ENCODE results near the gene PIGO. TPM values are rescaled to one million over a fixed set of nuclear protein-coding genes. Genes with fewer than 3 reads are reported as not detected.

PIGO gene
- total and polyA plus RNA-seq, 8 donors = 4.3 to 26.2 (median 15.0) TPM

DNA sequence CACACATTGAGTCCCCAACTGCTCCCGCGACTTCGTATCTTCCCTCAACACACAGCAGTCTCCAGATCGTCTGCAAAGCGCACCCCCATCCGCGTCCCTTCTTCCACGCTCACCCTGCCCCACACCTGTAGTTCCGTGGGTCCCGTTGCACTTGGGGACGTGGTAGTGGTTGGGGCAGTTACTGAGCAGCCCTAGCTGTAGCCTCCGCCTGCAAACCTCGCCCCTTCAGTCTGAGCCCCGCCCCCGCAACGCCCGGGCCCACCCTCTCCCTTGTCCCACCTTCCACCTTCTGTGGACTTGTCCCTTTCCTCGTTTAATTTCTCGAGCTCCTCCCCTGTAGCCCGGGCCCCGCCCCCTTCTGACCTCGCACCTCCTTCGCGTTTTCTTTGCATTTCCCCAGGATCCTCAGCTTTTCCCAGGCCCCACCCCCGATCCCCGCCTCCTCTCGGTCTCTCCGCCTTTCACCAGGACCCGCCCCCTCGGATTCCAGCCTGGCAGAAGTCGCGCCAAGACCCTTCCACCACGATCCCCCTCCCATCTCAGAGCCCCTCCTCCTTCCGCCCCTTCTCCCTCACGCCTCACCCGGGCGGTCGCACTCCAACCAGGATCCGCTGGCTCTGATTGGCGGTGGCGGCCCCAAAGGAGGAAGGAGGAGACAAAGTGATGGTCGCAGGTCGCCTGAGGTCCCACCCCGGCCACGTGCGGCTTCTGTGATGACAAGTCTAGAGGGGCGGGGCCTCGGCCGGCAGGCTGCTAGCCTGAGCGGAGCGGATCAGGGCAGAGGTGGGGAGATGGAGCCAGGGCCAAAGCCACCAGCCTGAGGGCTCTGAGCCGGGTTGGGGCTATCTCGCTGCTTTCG, 19.5 kb upstream of the PIGO start, which contains the start of gene ATOSB:
ATOSB (minus strand) TSS at position 183 of the 859 bp plus-strand sequence. CDS start 7,588 bp downstream, outside the sequence.
- intact Hi-C loops (cut with DNase I; ENCODE audit: low total_unique reads) = loop anchor here (5.0 to 10.0 kb wide), 2 partner anchors 141 to 359 kb away; no protein-coding TSS in a partner anchor
- TF ChIP-seq, protein P1, sequence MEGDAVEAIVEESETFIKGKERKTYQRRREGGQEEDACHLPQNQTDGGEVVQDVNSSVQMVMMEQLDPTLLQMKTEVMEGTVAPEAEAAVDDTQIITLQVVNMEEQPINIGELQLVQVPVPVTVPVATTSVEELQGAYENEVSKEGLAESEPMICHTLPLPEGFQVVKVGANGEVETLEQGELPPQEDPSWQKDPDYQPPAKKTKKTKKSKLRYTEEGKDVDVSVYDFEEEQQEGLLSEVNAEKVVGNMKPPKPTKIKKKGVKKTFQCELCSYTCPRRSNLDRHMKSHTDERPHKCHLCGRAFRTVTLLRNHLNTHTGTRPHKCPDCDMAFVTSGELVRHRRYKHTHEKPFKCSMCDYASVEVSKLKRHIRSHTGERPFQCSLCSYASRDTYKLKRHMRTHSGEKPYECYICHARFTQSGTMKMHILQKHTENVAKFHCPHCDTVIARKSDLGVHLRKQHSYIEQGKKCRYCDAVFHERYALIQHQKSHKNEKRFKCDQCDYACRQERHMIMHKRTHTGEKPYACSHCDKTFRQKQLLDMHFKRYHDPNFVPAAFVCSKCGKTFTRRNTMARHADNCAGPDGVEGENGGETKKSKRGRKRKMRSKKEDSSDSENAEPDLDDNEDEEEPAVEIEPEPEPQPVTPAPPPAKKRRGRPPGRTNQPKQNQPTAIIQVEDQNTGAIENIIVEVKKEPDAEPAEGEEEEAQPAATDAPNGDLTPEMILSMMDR (IDR thresholded peaks at IDR 0.05) = no peak
- TF ChIP-seq POLR2AphosphoS5 (IDR thresholded peaks at IDR 0.05) (peak; percentile 4 to 73 (median 42)), EP300 (IDR thresholded peaks at IDR 0.05) (no peak), POLR2A (IDR thresholded peaks at IDR 0.05) (no peak)
- H3K27ac ChIP-seq = peak within 1 kb of the TSS; percentile 87 to 95 (median 92)
- no peaks in the 10 kb centered on the region for H3K9me3 ChIP-seq
- 0 to 2% (median 0%) methylated on average over 41 to 54 of the region's 54 CpGs for WGBS, 5 donors
- H3K4me1 ChIP-seq = peaks cover 37 to 57% (median 56%) of the 10 kb centered on the region in 4 donors
- no peaks in the 10 kb centered on the region for H3K36me3 ChIP-seq
- H3K4me3 ChIP-seq = peak within 1 kb of the TSS; percentile 53 to 65 (median 60)
- DNase-seq = peak; percentile 97 to 98
- no peaks in the 10 kb centered on the region for H3K27me3 ChIP-seq

DNA sequence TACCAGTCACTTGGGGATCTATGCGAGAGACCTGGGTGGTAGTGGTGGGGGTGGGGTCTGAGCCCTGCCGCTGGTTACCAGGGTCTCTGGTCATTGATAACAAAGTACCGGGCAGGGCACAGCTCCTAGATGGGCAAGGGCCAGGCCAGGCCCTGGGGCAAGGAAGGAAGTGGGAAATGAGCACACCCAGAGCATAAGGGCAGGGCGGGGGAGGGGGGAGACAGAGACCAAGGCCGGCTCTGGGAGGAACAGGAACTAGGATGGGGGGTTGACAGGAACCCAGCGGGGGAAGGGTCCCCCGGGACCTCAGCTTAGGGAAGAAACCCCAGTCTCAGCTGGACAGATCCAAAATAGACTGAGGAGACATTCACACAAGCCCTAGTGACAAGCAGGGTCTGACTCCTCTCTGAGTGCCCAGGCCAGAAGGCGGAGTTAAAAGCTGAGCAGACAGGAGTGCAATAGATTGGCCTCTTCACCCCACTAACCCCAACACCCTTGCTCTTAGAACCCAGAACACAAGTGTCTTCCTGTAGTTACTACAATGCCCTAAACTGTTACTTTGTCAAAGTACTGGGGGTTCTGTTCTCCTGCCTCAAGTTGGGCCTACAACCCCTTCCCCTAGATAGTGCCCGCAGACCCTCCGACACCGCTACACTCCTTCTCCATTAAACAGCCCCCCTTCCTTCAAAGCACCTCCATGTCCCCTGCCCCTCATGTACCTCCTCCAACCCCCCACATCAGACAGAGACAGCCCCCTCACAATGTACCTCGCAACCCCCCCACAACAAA, 18.6 kb upstream of the PIGO start:
- H3K4me1 ChIP-seq = peaks cover 46 to 66% (median 65%) of the 10 kb centered on the region in 4 donors

DNA sequence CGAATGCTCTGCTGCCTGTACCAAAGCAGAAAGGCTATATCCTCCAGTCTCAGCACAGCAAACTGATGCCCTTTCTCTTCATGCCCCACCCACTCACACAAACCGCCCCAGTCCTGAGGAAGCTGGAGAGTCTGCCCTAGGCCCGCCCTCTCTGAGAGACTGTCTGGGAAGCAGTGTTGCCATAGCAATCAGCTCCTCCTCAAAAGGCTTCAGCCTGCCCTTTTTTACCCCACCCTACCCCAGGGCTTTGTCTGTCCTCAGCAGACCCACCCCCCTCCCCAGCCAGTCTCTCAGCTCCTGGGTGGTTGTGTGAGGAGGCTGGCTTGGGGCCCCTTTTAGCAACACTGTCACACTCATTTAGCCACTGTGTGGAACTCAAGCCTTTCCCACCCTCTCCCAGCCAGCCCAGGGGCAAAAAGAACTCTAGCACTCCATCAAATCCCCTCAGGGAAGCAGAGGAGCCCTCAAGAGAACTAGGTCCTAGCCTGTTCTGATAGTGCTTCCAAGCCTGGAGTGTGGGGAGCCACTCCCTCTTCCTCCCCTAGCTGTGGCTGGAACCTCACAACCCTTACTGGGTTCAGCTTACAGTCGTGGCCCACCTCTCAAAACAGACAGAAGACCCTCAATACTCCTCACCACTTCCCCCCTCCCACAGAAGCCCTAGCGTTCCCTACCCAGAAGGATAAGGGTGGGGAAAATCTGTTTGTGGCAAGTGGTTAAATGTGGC, 17.9 kb upstream of the PIGO start:
- no peak for TF ChIP-seq POLR2A (IDR thresholded peaks at IDR 0.05)
- TF ChIP-seq POLR2AphosphoS5 (IDR thresholded peaks at IDR 0.05) = peak in 1 of 3 donors; percentile 43
- Histone ChIP-seq H3K4me1 (peaks cover 46 to 73% (median 71%) of the 10 kb centered on the region in 4 donors), H3K4me3 (peak overlapping the region; percentile 53 to 65 (median 60)), H3K9me3 (no peaks in the 10 kb centered on the region), H3K27ac (peak overlapping the region; percentile 87 to 95 (median 92)), H3K36me3 (no peaks in the 10 kb centered on the region), H3K27me3 (no peaks in the 10 kb centered on the region)
- peak; percentile 64 to 95 for DNase-seq
- intact Hi-C loops (cut with DNase I; ENCODE audit: low total_unique reads) = loop anchor here (10.0 kb wide), 1 partner anchor 361 kb away; no protein-coding TSS in a partner anchor
- WGBS, 5 donors = 1 to 6% (median 2%) methylated on average over 5 of the region's 5 CpGs

More for the DNA sequence above, 18.6 kb upstream of the PIGO start:
- no peaks in the 10 kb centered on the region for H3K36me3 ChIP-seq
- intact Hi-C loops (cut with DNase I; ENCODE audit: low total_unique reads) = loop anchor here (5.0 to 10.0 kb wide), 2 partner anchors 142 to 360 kb away; no protein-coding TSS in a partner anchor
- H3K9me3 ChIP-seq = no peaks in the 10 kb centered on the region
- WGBS, 5 donors = 8 to 15% (median 13%) methylated on average over 12 of the region's 12 CpGs
- H3K4me3 ChIP-seq = peak overlapping the region; percentile 53 to 65 (median 60)
- peak; percentile 42 to 79 for DNase-seq
- TF ChIP-seq POLR2A (IDR thresholded peaks at IDR 0.05) (no peak), POLR2AphosphoS5 (IDR thresholded peaks at IDR 0.05) (no peak), EP300 (IDR thresholded peaks at IDR 0.05) (no peak)
- TF ChIP-seq, protein P1 (IDR thresholded peaks at IDR 0.05) = no peak
- peak overlapping the region; percentile 87 to 95 (median 92) for H3K27ac ChIP-seq
- no peaks in the 10 kb centered on the region for H3K27me3 ChIP-seq

DNA sequence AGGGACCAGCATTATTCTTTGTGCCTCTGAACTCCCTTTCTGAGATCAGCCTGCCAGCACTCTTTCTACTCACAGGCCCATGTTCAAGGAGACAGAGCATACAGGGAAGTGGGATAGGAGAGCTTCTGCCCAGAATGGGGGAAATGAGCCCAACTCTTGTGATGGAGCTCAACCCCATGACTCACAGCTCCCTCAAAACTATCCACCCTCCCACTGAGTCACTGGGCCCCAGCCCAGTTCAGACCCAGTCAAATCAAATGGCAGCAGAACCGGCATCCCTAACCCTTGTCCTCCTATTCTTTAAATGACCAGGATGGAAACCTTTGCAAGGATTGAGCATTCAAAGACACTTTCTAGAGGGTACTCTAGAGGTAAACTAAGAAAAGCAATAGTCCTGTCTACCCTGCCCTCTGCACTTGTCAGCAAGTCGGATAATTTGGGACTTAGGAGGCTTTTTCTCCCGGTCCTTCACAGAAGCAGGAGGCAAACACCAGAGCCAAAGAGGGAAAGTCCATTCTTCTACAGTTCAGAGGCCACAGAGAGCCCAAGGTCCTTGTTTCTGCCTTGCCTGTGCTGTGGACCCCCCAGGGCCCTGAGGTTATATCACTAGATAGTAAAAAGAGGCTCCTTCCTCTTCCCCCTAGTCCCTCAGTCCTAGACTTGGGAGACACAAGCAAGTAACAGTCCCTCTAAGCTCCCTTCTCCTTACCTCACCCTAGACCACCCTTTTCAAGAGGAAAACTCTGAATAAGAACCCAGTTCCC, 16.0 kb upstream of the PIGO start:
- H3K4me3 ChIP-seq = peak overlapping the region in 1 of 4 donors; percentile 75
- peaks cover 46 to 82% (median 72%) of the 10 kb centered on the region in 4 donors for H3K4me1 ChIP-seq
- H3K36me3 ChIP-seq = peaks cover 11 to 14% (median 13%) of the 10 kb centered on the region in 4 donors
- DNase-seq = no peak
- no peaks in the 10 kb centered on the region for H3K9me3 ChIP-seq
- no peaks in the 10 kb centered on the region for H3K27me3 ChIP-seq
- intact Hi-C loops (cut with DNase I; ENCODE audit: low total_unique reads) = loop anchor here (10.0 kb wide), 1 partner anchor 362 kb away; no protein-coding TSS in a partner anchor
- 70 to 85% (median 77%) methylated on average over 3 of the region's 3 CpGs for WGBS, 5 donors
- peak overlapping the region; percentile 53 to 96 (median 92) for H3K27ac ChIP-seq
- peak in 1 of 3 donors; percentile 17 for TF ChIP-seq POLR2AphosphoS5 (IDR thresholded peaks at IDR 0.05)
- TF ChIP-seq, protein P1 (IDR thresholded peaks at IDR 0.05) = no peak
